ENCODE results near the gene CLIC1.

Gene CLIC1

GRCh38 chr6:31768363-31769257 lies 32.3 kb upstream of the CLIC1 start:
- DNase-seq, result no peak

GRCh38 chr6:31767096-31767645 lies 30.8 kb upstream of the CLIC1 start:
- no peak for DNase-seq

GRCh38 chr6:31765910-31766794 lies 29.8 kb upstream of the CLIC1 start:
- DNase-seq, result no peak

- DNase-seq, result no peak
These were observed 29.2 kb upstream of the CLIC1 start for GRCh38 chr6:31765559-31765909.

- no peak for DNase-seq
These were observed 27.9 kb upstream of the CLIC1 start for GRCh38 chr6:31764198-31764597.

GRCh38 chr6:31763619-31763940 lies 27.2 kb upstream of the CLIC1 start:
- DNase-seq, result no peak

- DNase-seq, result no peak
These were observed 26.7 kb upstream of the CLIC1 start for GRCh38 chr6:31762878-31763618.

- DNase-seq, result no peak
These were observed 26.0 kb upstream of the CLIC1 start, which contains the start of gene SAPCD1 for GRCh38 chr6:31762356-31762755. Gene SAPCD1 (plus strand): TSS chr6:31762656. CDS start chr6:31763055, 399 bp downstream.

- DNase-seq, result no peak
These were observed 25.0 kb upstream of the CLIC1 start for GRCh38 chr6:31761343-31761742.

- DNase-seq, result no peak
These were observed 24.5 kb upstream of the CLIC1 start for GRCh38 chr6:31760790-31761189.

- no peak for DNase-seq
These were observed 22.0 kb upstream of the CLIC1 start for GRCh38 chr6:31758281-31758680.

- DNase-seq, result no peak
These were observed 16.5 kb upstream of the CLIC1 start for GRCh38 chr6:31752739-31753319.

- no peak for DNase-seq
These were observed 14.2 kb upstream of the CLIC1 start for GRCh38 chr6:31750411-31751022.

GRCh38 chr6:31749301-31750036 lies 13.1 kb upstream of the CLIC1 start:
- DNase-seq, result no peak

- DNase-seq, result no peak
These were observed 8.1 kb upstream of the CLIC1 start for GRCh38 chr6:31744422-31744821.

- DNase-seq, result no peak
These were observed 6.6 kb upstream of the CLIC1 start for GRCh38 chr6:31742894-31743293.

GRCh38 chr6:31741815-31742214 lies 5.5 kb upstream of the CLIC1 start:
- DNase-seq, result no peak

GRCh38 chr6:31740397-31741223 lies 4.3 kb upstream of the CLIC1 start:
- DNase-seq, result peak; percentile 61

- DNase-seq, result peak; percentile 100
These were observed 3.5 kb upstream of the CLIC1 start, which contains the start of gene MSH5 for GRCh38 chr6:31739639-31740396. Gene MSH5 (plus strand): TSS chr6:31740005. CDS start chr6:31740467, 462 bp downstream.
